Caco-2 (cell line): Measurements from ENCODE around the gene FAM13A. TPM values are rescaled to one million over a fixed set of nuclear protein-coding genes. Genes with fewer than 3 reads are reported as not detected.

ENCODE experiments used
- BruUV-seq: library from RNA; stranded (reverse); fragments of 400-500 nt; replicated peaks from 2 replicates; lab custom pipeline; 2021; lab: Mats Ljungman, UMichigan
- CTCF ChIA-PET: fragments of 300-600 bp; sonication (Branson Sonifier 250); formaldehyde crosslinking; loops from one replicate; lab custom pipeline; 2022; ENCODE audit warnings: antibody characterized with exemption; lab: Charles Lee
- POLR2A ChIA-PET: fragments of 300-600 bp; sonication (Branson Sonifier 250); formaldehyde crosslinking; loops from one replicate; lab custom pipeline; 2022; ENCODE audit warnings: antibody characterized with exemption; lab: Charles Lee
- DNase-seq, 2 experiments: peaks; one replicate each; pipeline versions ENCODE4 v3.0.0 to v3.0.0-alpha.2; 2020 to 2022
- H3K27me3 ChIP-seq: replicated peaks from 2 replicates; pipeline ENCODE4 v1.6.0; 2011; ENCODE audit warnings: low read length; ENCODE audit not compliant: control insufficient read depth, insufficient read depth
- H3K36me3 ChIP-seq: 2 replicates; pipeline ENCODE4 v1.5.1; 2011; ENCODE audit warnings: low read length; ENCODE audit not compliant: control insufficient read depth, insufficient read depth
- H3K4me1 ChIP-seq: fragments of 250-450 bp; sonication (Bioruptor Pico); 2 replicates; pipeline ENCODE4 v1.5.1; 2020; ENCODE audit warnings: mild to moderate bottlenecking
- H3K4me3 ChIP-seq: 2 replicates; pipeline ENCODE4 v1.5.1; 2011; ENCODE audit warnings: low read depth, mild to moderate bottlenecking, control low read depth, low read length
- H3K9me3 ChIP-seq: fragments of 250-450 bp; sonication (Bioruptor Pico); 2 replicates; pipeline ENCODE4 v1.5.1; 2020; ENCODE audit warnings: mild to moderate bottlenecking, moderate library complexity
- H3K27ac Mint-ChIP-seq: one replicate; pipeline ENCODE4 v1.8.0; 2022; ENCODE audit warnings: mixed read lengths; ENCODE audit not compliant: unreplicated experiment
- H3K27me3 Mint-ChIP-seq: one replicate; pipeline ENCODE4 v1.8.0; 2022; ENCODE audit warnings: mixed read lengths; ENCODE audit not compliant: insufficient read depth, unreplicated experiment
- H3K36me3 Mint-ChIP-seq: one replicate; pipeline ENCODE4 v1.8.0; 2022; ENCODE audit warnings: mild to moderate bottlenecking, mixed read lengths; ENCODE audit not compliant: insufficient read depth, unreplicated experiment
- H3K4me1 Mint-ChIP-seq: one replicate; pipeline ENCODE4 v1.8.0; 2022; ENCODE audit warnings: low read depth, mixed read lengths; ENCODE audit not compliant: unreplicated experiment
- H3K4me3 Mint-ChIP-seq: one replicate; pipeline ENCODE4 v1.8.0; 2022; ENCODE audit warnings: mild to moderate bottlenecking, moderate library complexity, mixed read lengths; ENCODE audit not compliant: unreplicated experiment
- H3K9me3 Mint-ChIP-seq: one replicate; pipeline ENCODE4 v1.8.0; 2022; ENCODE audit warnings: mixed read lengths; ENCODE audit not compliant: unreplicated experiment
- intact Hi-C: fragments of 100-400 bp; cut with micrococcal nuclease; formaldehyde crosslinking; loops from one replicate; pipeline ENCODE4 v1.10.0; 2022; ENCODE audit not compliant: unreplicated experiment
- total RNA-seq: library from RNA; stranded (reverse); gene quantifications from 2 replicates; pipeline ENCODE4 v1.2.3, GENCODE V29; 2022
- TF ChIP-seq, protein P1 (sequence below), 2 experiments: fragments of 200-600 bp in 1 of 2; IDR thresholded peaks; 1 replicate in 1 of 2; 2 replicates in 1 of 2; pipeline versions ENCODE4 v1.5.1 to v1.8.0; 2011 to 2022; ENCODE audit warnings: antibody characterized with exemption in 1 of 2, control low read depth in 1 of 2, inconsistent platforms in 1 of 2, low read depth in 1 of 2, low read length in 1 of 2, mild to moderate bottlenecking in 1 of 2, moderate library complexity in 1 of 2; ENCODE audit not compliant: insufficient read depth in 1 of 2, severe bottlenecking in 1 of 2, unreplicated experiment in 1 of 2

The FAM13A gene
- total RNA-seq, 1 experiment from 2014 or later, result 11.0 TPM

DNA sequence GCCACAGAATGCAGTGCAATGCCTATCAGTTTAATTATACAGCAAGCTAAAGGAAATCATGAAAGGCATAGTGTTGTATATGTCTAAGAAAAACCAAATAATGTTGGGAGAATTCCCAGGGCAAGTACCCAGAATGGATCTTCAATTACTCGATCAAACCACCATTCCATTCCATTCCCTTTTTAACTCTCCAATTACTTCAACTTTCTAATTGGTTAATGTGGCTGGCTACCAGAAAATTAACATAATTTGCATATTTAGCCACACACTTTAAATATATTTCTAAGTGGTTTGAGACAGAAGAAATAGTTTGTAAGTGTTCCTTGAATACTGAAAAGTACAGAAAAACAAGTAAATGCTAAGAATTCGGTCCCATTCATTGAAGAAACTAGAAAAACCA, 247.9 kb downstream of the FAM13A start:
- TF ChIP-seq, protein P1, sequence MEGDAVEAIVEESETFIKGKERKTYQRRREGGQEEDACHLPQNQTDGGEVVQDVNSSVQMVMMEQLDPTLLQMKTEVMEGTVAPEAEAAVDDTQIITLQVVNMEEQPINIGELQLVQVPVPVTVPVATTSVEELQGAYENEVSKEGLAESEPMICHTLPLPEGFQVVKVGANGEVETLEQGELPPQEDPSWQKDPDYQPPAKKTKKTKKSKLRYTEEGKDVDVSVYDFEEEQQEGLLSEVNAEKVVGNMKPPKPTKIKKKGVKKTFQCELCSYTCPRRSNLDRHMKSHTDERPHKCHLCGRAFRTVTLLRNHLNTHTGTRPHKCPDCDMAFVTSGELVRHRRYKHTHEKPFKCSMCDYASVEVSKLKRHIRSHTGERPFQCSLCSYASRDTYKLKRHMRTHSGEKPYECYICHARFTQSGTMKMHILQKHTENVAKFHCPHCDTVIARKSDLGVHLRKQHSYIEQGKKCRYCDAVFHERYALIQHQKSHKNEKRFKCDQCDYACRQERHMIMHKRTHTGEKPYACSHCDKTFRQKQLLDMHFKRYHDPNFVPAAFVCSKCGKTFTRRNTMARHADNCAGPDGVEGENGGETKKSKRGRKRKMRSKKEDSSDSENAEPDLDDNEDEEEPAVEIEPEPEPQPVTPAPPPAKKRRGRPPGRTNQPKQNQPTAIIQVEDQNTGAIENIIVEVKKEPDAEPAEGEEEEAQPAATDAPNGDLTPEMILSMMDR (IDR thresholded peaks at IDR 0.05; ENCODE audit: insufficient read depth in 1 of 2, low read depth in 1 of 2, low read length in 1 of 2, severe bottlenecking in 1 of 2, unreplicated experiment in 1 of 2), result no peak
- Histone ChIP-seq H3K4me1 (no peaks in the 10 kb centered on the region), H3K27me3 (no peaks in the 10 kb centered on the region), H3K36me3 (no peaks in the 10 kb centered on the region), H3K4me3 (no peak overlapping the region), H3K9me3 (no peaks in the 10 kb centered on the region)
- Mint-ChIP-seq H3K9me3 (no peaks in the 10 kb centered on the region), H3K27ac (no peak overlapping the region), H3K27me3 (no peaks in the 10 kb centered on the region), H3K4me1 (peaks cover 3% of the 10 kb centered on the region), H3K4me3 (no peak overlapping the region), H3K36me3 (no peaks in the 10 kb centered on the region)
- ChIA-PET POLR2A (no interaction called here), CTCF (no interaction called here)
- no TSS peak for BruUV-seq
- no peak for DNase-seq
- intact Hi-C loops, result no loop called here

DNA sequence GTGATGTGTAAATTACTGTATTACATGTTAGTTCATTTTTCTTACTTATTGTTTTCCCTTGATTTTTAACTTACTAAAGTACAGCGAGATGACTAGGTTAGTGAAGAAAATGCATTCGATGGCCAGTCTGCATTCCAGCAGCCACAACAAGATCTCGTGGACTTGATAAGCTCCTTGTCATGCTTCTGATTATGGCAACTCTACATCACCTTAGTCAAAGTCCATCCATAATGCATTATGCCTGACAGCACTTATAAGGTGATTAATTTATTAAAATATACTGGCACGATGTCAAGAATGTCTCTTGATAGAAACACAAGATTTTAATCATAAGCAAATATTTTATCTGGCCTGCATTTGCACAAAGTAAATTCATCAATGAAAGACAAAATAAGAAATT, 249.5 kb downstream of the FAM13A start:
- Mint-ChIP-seq H3K4me1 (no peaks in the 10 kb centered on the region), H3K4me3 (no peak overlapping the region)
- POLR2A ChIA-PET, result no interaction called here

DNA sequence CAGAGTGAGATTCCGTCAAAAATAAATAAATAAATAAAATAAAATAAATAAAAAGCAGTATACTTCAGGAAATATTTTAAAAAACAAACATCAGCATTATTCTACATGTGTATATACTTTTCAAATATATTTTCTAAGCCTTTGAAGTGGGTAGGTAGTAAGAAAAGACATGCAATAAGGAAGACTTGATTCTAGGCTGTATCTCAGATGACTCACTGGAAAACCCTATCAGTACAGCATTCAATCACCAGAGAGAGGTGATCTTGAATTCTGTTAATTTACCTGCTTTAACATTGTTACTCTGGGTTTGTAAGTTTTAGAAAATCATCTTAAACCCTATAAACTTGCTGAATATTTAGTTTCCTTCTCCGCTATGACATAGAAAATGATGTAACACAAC, 252.8 kb downstream of the FAM13A start:
- TF ChIP-seq, protein P1 (IDR thresholded peaks at IDR 0.05; ENCODE audit: insufficient read depth in 1 of 2, low read depth in 1 of 2, low read length in 1 of 2, severe bottlenecking in 1 of 2, unreplicated experiment in 1 of 2), result no peak
- H3K4me3 ChIP-seq, result no peak overlapping the region
- H3K9me3 ChIP-seq, result no peaks in the 10 kb centered on the region
- H3K36me3 Mint-ChIP-seq, result no peaks in the 10 kb centered on the region
- H3K4me3 Mint-ChIP-seq, result no peak overlapping the region
- no TSS peak for BruUV-seq
- H3K9me3 Mint-ChIP-seq, result no peaks in the 10 kb centered on the region
- H3K27ac Mint-ChIP-seq, result no peak overlapping the region
- no peaks in the 10 kb centered on the region for H3K36me3 ChIP-seq
- POLR2A ChIA-PET, result no interaction called here
- CTCF ChIA-PET, result no interaction called here
- no peak for DNase-seq
- H3K27me3 Mint-ChIP-seq, result no peaks in the 10 kb centered on the region
- intact Hi-C loops, result no loop called here
- H3K27me3 ChIP-seq, result no peaks in the 10 kb centered on the region
- no peaks in the 10 kb centered on the region for H3K4me1 Mint-ChIP-seq
- no peaks in the 10 kb centered on the region for H3K4me1 ChIP-seq

More for the DNA sequence above, 249.5 kb downstream of the FAM13A start:
- intact Hi-C loops, result no loop called here
- H3K27ac Mint-ChIP-seq, result no peak overlapping the region
- no peaks in the 10 kb centered on the region for H3K27me3 Mint-ChIP-seq
- TF ChIP-seq, protein P1 (IDR thresholded peaks at IDR 0.05; ENCODE audit: insufficient read depth in 1 of 2, low read depth in 1 of 2, low read length in 1 of 2, severe bottlenecking in 1 of 2, unreplicated experiment in 1 of 2), result no peak
- no TSS peak for BruUV-seq
- Histone ChIP-seq H3K4me1 (no peaks in the 10 kb centered on the region), H3K36me3 (no peaks in the 10 kb centered on the region), H3K4me3 (no peak overlapping the region), H3K27me3 (no peaks in the 10 kb centered on the region), H3K9me3 (no peaks in the 10 kb centered on the region)
- H3K9me3 Mint-ChIP-seq, result no peaks in the 10 kb centered on the region
- H3K36me3 Mint-ChIP-seq, result no peaks in the 10 kb centered on the region
- CTCF ChIA-PET, result no interaction called here
- no peak for DNase-seq
